SU-DHL-6 (cell line): Measurements from ENCODE around the gene NOC2L.

Experiments used
- H2AFZ ChIP-seq: fragments of 200-600 bp; sonication (generic); 2 replicates; pipeline ENCODE4 v1.6.1; 2014; ENCODE audit warnings: low read depth, mild to moderate bottlenecking, moderate library complexity, mixed read lengths, antibody characterized with exemption, low read length; ENCODE audit not compliant: severe bottlenecking
- H3F3A ChIP-seq: fragments of 200-600 bp; shearing (Covaris generic); 2 replicates; pipeline ENCODE4 v1.6.0; 2016; ENCODE audit warnings: antibody characterized with exemption, mild to moderate bottlenecking; ENCODE audit not compliant: insufficient read depth
- H3K27ac ChIP-seq: fragments of 200-600 bp; sonication (generic); 2 replicates; pipeline ENCODE4 v1.5.1; 2016; ENCODE audit warnings: low read depth, mild to moderate bottlenecking, low read length, moderate library complexity, mixed read lengths
- H3K27me3 ChIP-seq: fragments of 200-600 bp; sonication (generic), shearing (Covaris generic); 2 replicates; pipeline ENCODE4 v1.6.0; 2014; ENCODE audit warnings: mild to moderate bottlenecking, low read length
- H3K36me3 ChIP-seq: fragments of 200-600 bp; sonication (generic); 2 replicates; pipeline ENCODE4 v1.6.1; 2014; ENCODE audit warnings: mild to moderate bottlenecking, low read length, mixed read lengths
- H3K4me2 ChIP-seq: fragments of 300-600, 200-600 bp; shearing (Covaris generic), sonication (generic); 2 replicates; pipeline ENCODE4 v1.6.0; 2014; ENCODE audit warnings: low read length, low read depth, mild to moderate bottlenecking; ENCODE audit not compliant: poor library complexity, severe bottlenecking
- H3K4me3 ChIP-seq: fragments of 200-600 bp; sonication (generic); 2 replicates; pipeline ENCODE4 v1.5.1; 2014; ENCODE audit warnings: antibody characterized with exemption, low read length, mild to moderate bottlenecking, mixed read lengths; ENCODE audit not compliant: insufficient read depth, poor library complexity, severe bottlenecking
- H3K79me2 ChIP-seq: fragments of 200-600 bp; sonication (generic); 2 replicates; pipeline ENCODE4 v1.6.1; 2014; ENCODE audit warnings: mild to moderate bottlenecking, low read length, moderate library complexity; ENCODE audit not compliant: insufficient read depth
- H3K9ac ChIP-seq: fragments of 200-600 bp; sonication (generic); 2 replicates; pipeline ENCODE4 v1.7.0; 2014; ENCODE audit warnings: mild to moderate bottlenecking, low read length
- H3K9me2 ChIP-seq: fragments of 200-600 bp; sonication (generic); replicated peaks from 2 replicates; pipeline ENCODE4 v1.6.1; 2014; ENCODE audit warnings: low read length; ENCODE audit not compliant: insufficient read depth
- H3K9me3 ChIP-seq: fragments of 200-600 bp; sonication (generic); 2 replicates; pipeline ENCODE4 v1.6.1; 2014; ENCODE audit warnings: low read length, mixed read lengths; ENCODE audit not compliant: insufficient read depth
- H4K20me1 ChIP-seq: fragments of 200-600 bp; sonication (generic); 2 replicates; pipeline ENCODE4 v1.6.1; 2014; ENCODE audit warnings: low read depth, mild to moderate bottlenecking, antibody characterized with exemption, low read length, moderate library complexity, mixed read lengths
- EZH2phosphoT487 ChIP-seq: fragments of 200-600 bp; sonication (generic), shearing (Covaris generic); conservative IDR thresholded peaks from 2 replicates; pipeline ENCODE4 v1.6.1; 2018; ENCODE audit warnings: mild to moderate bottlenecking, antibody characterized with exemption, low read length, moderate library complexity, mixed read lengths
- TF ChIP-seq, protein P1 (sequence below): fragments of 200-600 bp; sonication (generic); IDR thresholded peaks from one replicate; pipeline ENCODE4 v1.5.1; 2017; ENCODE audit warnings: antibody characterized with exemption, mild to moderate bottlenecking, low read length, moderate library complexity; ENCODE audit not compliant: insufficient read depth, poor library complexity, severe bottlenecking

The NOC2L gene

DNA sequence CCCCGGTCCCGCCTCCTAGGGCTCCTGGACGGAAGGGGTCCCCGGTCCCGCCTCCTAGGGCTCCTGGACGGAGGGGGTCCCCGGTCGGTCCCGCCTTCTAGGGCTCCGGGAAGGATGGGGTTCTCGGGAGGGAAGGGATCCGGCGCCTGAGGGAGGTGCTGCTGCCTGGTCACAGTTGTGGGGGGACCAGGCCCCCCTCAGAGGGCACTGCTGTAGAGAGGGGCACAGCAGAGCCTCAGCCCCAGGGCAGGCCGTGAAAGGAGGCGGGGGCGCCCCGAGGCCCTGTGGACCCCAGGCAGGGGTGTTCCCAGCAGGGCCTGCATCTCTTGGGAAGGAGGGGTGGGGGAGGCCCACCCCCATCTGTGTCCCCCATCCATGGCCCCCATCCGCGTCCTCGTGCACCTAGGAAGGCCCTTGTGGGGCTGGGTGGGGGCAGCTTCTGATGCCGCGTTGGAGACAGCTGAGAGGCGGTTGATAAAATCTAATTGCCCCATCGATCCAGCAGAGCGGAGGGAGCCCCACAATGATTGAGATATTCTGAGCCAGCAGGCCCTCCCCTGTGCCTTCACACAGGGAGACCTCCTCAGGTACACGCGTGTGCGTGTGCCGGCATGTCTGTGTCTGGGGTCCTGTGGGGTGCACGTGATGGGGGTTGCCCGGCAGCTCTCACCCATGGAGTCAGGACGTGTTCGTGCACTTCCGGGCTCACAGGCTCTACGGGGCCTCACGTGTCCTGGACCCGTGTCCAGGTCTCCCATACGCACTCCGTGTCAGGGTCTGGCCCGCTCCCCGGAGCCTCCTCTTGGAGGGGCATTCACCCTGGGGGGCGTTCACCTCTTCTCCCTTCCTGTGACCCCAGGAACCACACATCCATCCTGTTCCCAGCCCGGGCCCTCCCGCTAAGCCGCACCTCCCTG lies 22.4 kb downstream of the NOC2L start:
- Histone ChIP-seq H4K20me1 (no peaks in the 10 kb centered on the region), H3K27ac (no peak overlapping the region)
- TF ChIP-seq EZH2phosphoT487, result no peak
- TF ChIP-seq, protein P1, sequence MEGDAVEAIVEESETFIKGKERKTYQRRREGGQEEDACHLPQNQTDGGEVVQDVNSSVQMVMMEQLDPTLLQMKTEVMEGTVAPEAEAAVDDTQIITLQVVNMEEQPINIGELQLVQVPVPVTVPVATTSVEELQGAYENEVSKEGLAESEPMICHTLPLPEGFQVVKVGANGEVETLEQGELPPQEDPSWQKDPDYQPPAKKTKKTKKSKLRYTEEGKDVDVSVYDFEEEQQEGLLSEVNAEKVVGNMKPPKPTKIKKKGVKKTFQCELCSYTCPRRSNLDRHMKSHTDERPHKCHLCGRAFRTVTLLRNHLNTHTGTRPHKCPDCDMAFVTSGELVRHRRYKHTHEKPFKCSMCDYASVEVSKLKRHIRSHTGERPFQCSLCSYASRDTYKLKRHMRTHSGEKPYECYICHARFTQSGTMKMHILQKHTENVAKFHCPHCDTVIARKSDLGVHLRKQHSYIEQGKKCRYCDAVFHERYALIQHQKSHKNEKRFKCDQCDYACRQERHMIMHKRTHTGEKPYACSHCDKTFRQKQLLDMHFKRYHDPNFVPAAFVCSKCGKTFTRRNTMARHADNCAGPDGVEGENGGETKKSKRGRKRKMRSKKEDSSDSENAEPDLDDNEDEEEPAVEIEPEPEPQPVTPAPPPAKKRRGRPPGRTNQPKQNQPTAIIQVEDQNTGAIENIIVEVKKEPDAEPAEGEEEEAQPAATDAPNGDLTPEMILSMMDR, result no peak

DNA sequence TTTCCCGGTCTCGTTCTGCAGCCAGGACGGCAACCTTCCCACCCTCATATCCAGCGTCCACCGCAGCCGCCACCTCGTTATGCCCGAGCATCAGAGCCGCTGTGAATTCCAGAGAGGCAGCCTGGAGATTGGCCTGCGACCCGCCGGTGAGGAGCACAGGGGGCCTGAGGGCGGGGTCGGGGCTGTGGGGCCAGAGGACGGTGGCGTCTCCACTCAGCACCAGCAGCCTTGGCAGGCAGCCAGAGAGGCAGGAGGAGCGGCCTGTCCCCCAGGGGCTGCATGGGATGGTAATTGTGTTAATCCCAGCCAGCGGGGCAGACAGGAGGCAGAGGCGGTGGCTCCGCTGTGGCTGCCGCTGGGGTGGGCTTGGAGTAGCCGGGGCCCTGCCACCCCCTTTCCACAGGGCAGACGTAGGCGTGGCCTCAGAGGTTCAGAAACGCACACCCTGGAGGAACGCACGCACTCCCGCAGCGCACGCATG lies 23.3 kb downstream of the NOC2L start:
- H3K9me2 ChIP-seq, result no peaks in the 10 kb centered on the region
- no peaks in the 10 kb centered on the region for H3K36me3 ChIP-seq
- no peak for TF ChIP-seq EZH2phosphoT487
- TF ChIP-seq, protein P1, result no peak
- H3K27me3 ChIP-seq, result no peaks in the 10 kb centered on the region
- H3K4me3 ChIP-seq, result no peak overlapping the region
- no peak overlapping the region for H3K9ac ChIP-seq
- no peaks in the 10 kb centered on the region for H3K9me3 ChIP-seq
- no peak overlapping the region for H3K27ac ChIP-seq
- H3F3A ChIP-seq, result no peaks in the 10 kb centered on the region
- H3K4me2 ChIP-seq, result no peak overlapping the region
- no peaks in the 10 kb centered on the region for H3K79me2 ChIP-seq
- no peaks in the 10 kb centered on the region for H4K20me1 ChIP-seq
- no peak overlapping the region for H2AFZ ChIP-seq

More for the DNA sequence above, 22.4 kb downstream of the NOC2L start:
- H2AFZ ChIP-seq, result no peak overlapping the region
- no peak overlapping the region for H3K9ac ChIP-seq
- H3K79me2 ChIP-seq, result no peaks in the 10 kb centered on the region
- no peaks in the 10 kb centered on the region for H3K36me3 ChIP-seq
- no peaks in the 10 kb centered on the region for H3K9me3 ChIP-seq
- no peaks in the 10 kb centered on the region for H3K27me3 ChIP-seq
- no peak overlapping the region for H3K4me2 ChIP-seq
- no peak overlapping the region for H3K4me3 ChIP-seq
- no peaks in the 10 kb centered on the region for H3K9me2 ChIP-seq
- no peaks in the 10 kb centered on the region for H3F3A ChIP-seq

DNA sequence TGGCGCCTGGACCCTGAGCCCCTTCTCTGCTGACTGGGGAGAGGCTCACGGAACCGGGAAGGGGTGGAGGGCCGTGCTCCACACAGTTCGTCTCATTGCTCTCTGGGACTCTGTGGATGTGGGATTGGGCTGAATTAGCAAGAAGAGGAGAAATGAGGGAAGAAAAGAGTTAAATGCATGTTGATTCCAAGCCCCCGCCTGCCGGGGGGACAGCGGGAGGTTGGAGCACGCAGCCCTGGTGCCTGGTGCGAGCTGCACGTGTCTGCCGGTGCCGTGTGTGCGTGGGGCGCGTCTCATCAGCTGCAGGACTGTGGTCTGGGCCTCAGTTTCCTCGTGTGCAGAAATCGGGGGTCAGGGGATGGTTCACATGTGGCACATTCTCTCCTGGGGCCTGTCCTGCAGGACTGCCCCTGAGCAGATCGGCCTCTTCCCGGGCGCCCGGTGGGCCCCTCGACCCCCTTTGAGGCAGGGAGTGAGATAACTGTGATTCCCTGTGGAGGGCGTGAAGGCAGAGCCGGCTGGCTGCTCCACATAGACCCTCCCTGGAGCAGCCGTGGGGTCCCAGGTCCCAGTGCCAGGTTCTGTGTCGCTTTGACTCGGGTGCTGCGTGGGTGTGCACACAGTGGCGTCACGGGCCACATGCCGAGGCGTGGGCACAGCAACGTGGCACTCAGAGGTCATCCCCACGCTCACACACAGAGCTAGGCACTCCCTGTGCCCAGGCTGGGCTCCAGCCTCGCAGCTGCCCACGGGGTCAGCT lies 23.9 kb downstream of the NOC2L start:
- H3K27me3 ChIP-seq, result no peaks in the 10 kb centered on the region
- H3K79me2 ChIP-seq, result no peaks in the 10 kb centered on the region
- no peaks in the 10 kb centered on the region for H3K9me2 ChIP-seq
- H3K4me3 ChIP-seq, result no peak overlapping the region
- H3F3A ChIP-seq, result no peaks in the 10 kb centered on the region
- H2AFZ ChIP-seq, result no peak overlapping the region
- TF ChIP-seq, protein P1, result no peak
- TF ChIP-seq EZH2phosphoT487, result no peak
- no peaks in the 10 kb centered on the region for H4K20me1 ChIP-seq
- H3K27ac ChIP-seq, result no peak overlapping the region
- H3K4me2 ChIP-seq, result no peak overlapping the region
- H3K9me3 ChIP-seq, result no peaks in the 10 kb centered on the region
- no peak overlapping the region for H3K9ac ChIP-seq
- no peaks in the 10 kb centered on the region for H3K36me3 ChIP-seq
